T-helper 2 cell treated with Interferon-gamma antibody and Interleukin-4, amounts not matched to agents 5 μg/mL and 100 μg/mL, for 36 hours (primary cell): Measurements from ENCODE around the gene CRKL.

ENCODE experiments used
- DNase-seq: peaks from one replicate; pipeline ENCODE4 v3.0.0; 2021; ENCODE audit warnings: low spot score
- H3K27ac Mint-ChIP-seq: one replicate; pipeline ENCODE4 v1.8.0; 2021; ENCODE audit warnings: mild to moderate bottlenecking, mixed read lengths
- H3K27me3 Mint-ChIP-seq: one replicate; pipeline ENCODE4 v1.8.0; 2021; ENCODE audit warnings: low read depth, mixed read lengths
- H3K36me3 Mint-ChIP-seq: one replicate; pipeline ENCODE4 v1.8.0; 2021; ENCODE audit warnings: low read depth, mixed read lengths
- H3K4me1 Mint-ChIP-seq: one replicate; pipeline ENCODE4 v1.8.0; 2021; ENCODE audit warnings: low read depth, mixed read lengths
- H3K4me3 Mint-ChIP-seq: one replicate; pipeline ENCODE4 v1.8.0; 2022; ENCODE audit warnings: mild to moderate bottlenecking, moderate library complexity, mixed read lengths
- H3K9me3 Mint-ChIP-seq: one replicate; pipeline ENCODE4 v1.8.0; 2021; ENCODE audit warnings: mixed read lengths

Gene CRKL

DNA sequence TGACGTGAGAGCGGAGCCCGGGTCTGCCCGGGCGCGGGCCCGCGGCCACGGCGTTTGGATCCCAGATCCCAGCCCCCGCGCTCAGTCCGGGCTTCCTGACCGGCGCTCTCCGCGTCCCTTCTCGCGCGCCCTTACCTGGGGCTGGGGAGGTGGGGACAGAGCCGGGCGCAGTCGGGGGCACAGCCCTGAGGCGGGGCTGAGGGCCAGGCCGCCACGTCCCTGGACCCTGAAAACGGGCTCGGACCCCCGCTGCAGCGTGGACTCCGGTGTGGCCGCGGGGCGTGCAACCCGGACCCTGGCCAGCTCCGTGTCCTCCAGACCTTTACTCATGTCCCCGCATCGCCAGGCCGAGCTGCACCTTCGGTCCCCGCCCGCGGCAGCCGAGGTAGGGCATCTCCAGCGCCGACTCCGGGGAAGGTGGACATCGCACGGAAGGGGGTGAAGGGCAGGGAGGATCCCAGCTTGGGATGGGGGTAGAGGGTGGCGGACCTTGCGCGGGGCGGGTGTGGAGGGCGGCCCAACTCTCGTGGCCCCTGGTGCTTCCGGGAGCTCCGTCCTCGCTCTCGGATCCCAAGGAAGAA is 40.0 kb downstream of the CRKL start:
- H3K4me3 Mint-ChIP-seq: peak overlapping the region; percentile 56
- no peak for DNase-seq
- H3K27me3 Mint-ChIP-seq: peaks cover 25% of the 10 kb centered on the region
- peaks cover 9% of the 10 kb centered on the region for H3K4me1 Mint-ChIP-seq
- H3K9me3 Mint-ChIP-seq: no peaks in the 10 kb centered on the region
- H3K36me3 Mint-ChIP-seq: peaks cover 12% of the 10 kb centered on the region
- no peak overlapping the region for H3K27ac Mint-ChIP-seq

GRCh38 chr22:20957683-20958431 is 40.6 kb downstream of the CRKL start:
- no peak overlapping the region for H3K27ac Mint-ChIP-seq

GRCh38 chr22:20959578-20960461 is 42.6 kb downstream of the CRKL start:
- H3K4me1 Mint-ChIP-seq: peaks cover 11% of the 10 kb centered on the region
- H3K27me3 Mint-ChIP-seq: peaks cover 43% of the 10 kb centered on the region
- no peaks in the 10 kb centered on the region for H3K9me3 Mint-ChIP-seq
- H3K36me3 Mint-ChIP-seq: no peaks in the 10 kb centered on the region
- no peak overlapping the region for H3K27ac Mint-ChIP-seq
- H3K4me3 Mint-ChIP-seq: no peak overlapping the region
- DNase-seq: no peak

More at GRCh38 chr22:20957683-20958431, 40.6 kb downstream of the CRKL start:
- Mint-ChIP-seq H3K27me3 (peaks cover 26% of the 10 kb centered on the region), H3K4me1 (peaks cover 9% of the 10 kb centered on the region), H3K9me3 (no peaks in the 10 kb centered on the region), H3K36me3 (peaks cover 8% of the 10 kb centered on the region), H3K4me3 (peak overlapping the region; percentile 56)
- DNase-seq: no peak

DNA sequence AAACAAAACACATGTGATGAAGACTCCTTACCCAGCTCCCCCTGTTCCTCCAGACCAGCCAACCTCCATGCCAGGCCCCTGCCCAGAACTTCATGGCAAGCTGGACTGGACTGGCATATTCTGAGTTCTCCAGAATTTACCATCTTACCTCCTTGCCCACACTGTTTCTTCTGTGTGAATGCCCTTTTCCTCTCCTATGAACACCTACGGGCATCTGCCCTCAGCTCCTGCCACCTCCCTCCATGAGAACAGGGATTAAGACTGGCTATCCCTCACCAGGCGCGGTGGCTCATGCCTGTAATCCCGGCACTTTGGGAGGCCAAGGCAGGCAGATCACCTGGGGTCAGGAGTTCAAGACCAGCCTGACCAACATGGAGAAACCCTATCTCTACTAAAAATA is 43.4 kb downstream of the CRKL start:
- Mint-ChIP-seq H3K27ac (no peak overlapping the region), H3K4me1 (peaks cover 11% of the 10 kb centered on the region), H3K9me3 (no peaks in the 10 kb centered on the region), H3K36me3 (no peaks in the 10 kb centered on the region), H3K27me3 (peaks cover 43% of the 10 kb centered on the region), H3K4me3 (no peak overlapping the region)
- DNase-seq: no peak

DNA sequence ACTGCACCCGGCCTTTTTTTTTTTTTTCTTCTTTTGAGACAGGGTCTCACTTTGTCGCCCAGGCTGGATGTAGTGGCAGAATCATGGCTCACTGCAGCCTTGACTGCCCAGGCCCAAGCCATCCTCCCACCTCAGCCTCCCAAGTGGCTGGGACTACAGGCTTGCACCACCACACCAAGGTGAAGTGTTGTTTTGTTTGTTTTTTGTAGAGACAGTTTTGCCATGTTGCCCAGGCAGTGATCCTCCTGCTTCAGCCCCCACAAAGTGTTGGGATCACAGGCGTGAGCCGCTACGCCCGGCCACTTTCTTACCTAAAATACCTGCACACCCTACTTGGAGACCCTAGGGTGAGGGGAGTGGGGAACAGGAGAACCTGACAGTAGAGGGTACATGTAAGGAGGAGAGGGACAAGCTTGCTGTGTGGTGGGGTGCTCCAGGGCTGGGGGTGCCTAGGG is 45.3 kb downstream of the CRKL start:
- peaks cover 38% of the 10 kb centered on the region for H3K27me3 Mint-ChIP-seq
- no peak overlapping the region for H3K27ac Mint-ChIP-seq
- no peaks in the 10 kb centered on the region for H3K9me3 Mint-ChIP-seq
- DNase-seq: no peak
- H3K4me1 Mint-ChIP-seq: peaks cover 13% of the 10 kb centered on the region
- no peaks in the 10 kb centered on the region for H3K36me3 Mint-ChIP-seq
- no peak overlapping the region for H3K4me3 Mint-ChIP-seq

- H3K27me3 Mint-ChIP-seq: peaks cover 29% of the 10 kb centered on the region
- no peak for DNase-seq
- H3K4me1 Mint-ChIP-seq: peaks cover 8% of the 10 kb centered on the region
- H3K4me3 Mint-ChIP-seq: no peak overlapping the region
- H3K36me3 Mint-ChIP-seq: no peaks in the 10 kb centered on the region
- H3K27ac Mint-ChIP-seq: no peak overlapping the region
- no peaks in the 10 kb centered on the region for H3K9me3 Mint-ChIP-seq
Measured at GRCh38 chr22:20963201-20964052, 46.2 kb downstream of the CRKL start.

DNA sequence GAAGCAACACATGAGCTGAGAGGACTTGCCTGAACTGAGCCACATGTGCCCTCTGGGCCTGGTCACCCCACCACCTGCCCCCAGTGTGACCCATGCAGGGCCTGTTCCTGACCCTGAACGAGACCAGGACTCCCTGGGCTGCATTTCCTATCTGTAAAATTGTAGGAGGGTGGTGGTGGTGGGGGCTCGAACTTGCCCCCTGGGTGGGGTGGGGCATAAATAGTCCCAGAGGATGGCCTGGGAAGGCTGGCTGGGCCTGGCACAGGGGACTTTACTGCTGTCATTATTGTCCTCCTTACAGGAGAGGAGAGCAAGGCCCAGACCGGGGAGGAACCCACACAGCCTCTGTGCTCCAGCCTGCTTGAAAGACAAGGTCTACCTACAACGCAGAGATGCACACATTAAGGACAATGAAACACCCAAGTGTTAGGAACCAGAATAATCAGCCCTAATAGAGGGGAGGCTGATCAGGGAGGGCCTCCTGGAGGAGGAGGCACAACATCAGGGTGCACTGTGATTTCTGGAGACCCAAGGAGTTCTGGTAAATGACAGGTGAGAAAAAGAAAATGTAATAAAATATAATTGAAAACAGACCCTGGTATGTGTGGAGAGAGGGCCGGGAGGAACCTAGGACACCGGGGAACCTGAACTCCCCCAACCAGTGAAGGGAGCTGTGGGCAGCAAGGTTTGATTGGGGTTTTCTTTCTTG is 47.0 kb downstream of the CRKL start:
- no peak for DNase-seq
- peaks cover 28% of the 10 kb centered on the region for H3K27me3 Mint-ChIP-seq
- H3K9me3 Mint-ChIP-seq: no peaks in the 10 kb centered on the region
- peak overlapping the region; percentile 72 for H3K4me3 Mint-ChIP-seq
- no peak overlapping the region for H3K27ac Mint-ChIP-seq
- H3K4me1 Mint-ChIP-seq: peaks cover 8% of the 10 kb centered on the region
- H3K36me3 Mint-ChIP-seq: no peaks in the 10 kb centered on the region

DNA sequence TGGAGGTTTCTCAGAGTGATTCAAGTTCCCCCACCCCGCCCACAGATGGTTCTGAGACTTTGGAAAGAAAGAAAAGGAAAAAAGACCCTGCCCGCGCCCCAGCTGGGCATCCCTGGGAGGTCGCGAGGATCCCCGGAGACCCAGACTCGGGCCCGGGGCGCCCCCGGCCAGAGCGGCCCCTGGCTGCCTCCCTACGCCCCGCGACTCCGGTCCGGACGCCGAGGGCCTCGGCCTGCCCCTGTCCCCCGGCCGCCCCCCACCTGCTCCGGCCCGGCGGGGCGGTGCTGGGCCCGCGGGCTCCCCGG is 47.5 kb downstream of the CRKL start:
- Mint-ChIP-seq H3K36me3 (no peaks in the 10 kb centered on the region), H3K4me1 (peaks cover 8% of the 10 kb centered on the region), H3K27me3 (peaks cover 28% of the 10 kb centered on the region), H3K27ac (no peak overlapping the region), H3K4me3 (peak overlapping the region; percentile 72), H3K9me3 (no peaks in the 10 kb centered on the region)
- DNase-seq: no peak

DNA sequence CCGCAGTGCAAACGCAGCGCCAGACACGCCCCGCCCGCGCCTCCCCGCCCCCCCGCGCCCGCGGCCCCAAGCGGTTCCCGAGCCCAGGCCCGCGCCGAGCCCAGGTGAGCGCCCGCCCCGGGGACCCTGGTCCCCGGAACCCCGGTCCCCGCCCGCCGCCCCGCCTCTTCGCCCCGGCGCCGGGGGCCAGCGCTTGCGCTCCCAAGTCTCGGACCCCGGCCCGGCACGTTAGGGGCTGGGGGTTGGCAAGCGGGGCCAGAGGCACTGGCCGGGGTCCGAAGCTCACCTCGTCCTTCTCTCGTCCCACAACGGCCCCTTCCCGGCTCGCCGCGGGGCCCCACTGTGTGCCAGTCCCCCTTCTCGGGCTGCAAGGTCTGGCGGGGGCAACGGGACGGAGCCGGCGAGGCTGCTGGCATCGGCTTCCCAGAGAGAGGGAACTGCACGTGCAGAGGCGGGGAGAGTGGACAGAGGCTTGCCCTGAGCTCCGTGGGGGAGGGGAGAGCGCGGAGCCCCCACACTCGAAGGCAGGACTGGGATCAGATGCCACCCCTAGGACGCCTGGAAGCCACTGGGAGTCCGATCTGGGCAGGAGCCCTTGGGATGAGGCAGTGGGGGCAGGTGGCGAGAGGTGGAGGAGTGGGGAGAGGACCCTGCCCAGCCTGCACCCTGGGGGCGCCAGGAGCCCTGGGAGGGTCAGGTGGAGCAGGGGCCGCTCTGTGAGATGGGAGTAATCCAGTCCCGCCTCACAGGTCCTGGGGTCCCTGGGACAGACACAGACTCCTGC is 48.1 kb downstream of the CRKL start:
- no peak for DNase-seq
- Mint-ChIP-seq H3K27me3 (peaks cover 26% of the 10 kb centered on the region), H3K9me3 (no peaks in the 10 kb centered on the region), H3K36me3 (no peaks in the 10 kb centered on the region), H3K4me3 (peak overlapping the region; percentile 12), H3K4me1 (peaks cover 8% of the 10 kb centered on the region), H3K27ac (no peak overlapping the region)

- Mint-ChIP-seq H3K36me3 (no peaks in the 10 kb centered on the region), H3K9me3 (no peaks in the 10 kb centered on the region), H3K27ac (no peak overlapping the region), H3K4me3 (no peak overlapping the region), H3K27me3 (peaks cover 25% of the 10 kb centered on the region), H3K4me1 (peaks cover 8% of the 10 kb centered on the region)
- DNase-seq: no peak
Measured at GRCh38 chr22:20965888-20966855, 49.0 kb downstream of the CRKL start.

DNA sequence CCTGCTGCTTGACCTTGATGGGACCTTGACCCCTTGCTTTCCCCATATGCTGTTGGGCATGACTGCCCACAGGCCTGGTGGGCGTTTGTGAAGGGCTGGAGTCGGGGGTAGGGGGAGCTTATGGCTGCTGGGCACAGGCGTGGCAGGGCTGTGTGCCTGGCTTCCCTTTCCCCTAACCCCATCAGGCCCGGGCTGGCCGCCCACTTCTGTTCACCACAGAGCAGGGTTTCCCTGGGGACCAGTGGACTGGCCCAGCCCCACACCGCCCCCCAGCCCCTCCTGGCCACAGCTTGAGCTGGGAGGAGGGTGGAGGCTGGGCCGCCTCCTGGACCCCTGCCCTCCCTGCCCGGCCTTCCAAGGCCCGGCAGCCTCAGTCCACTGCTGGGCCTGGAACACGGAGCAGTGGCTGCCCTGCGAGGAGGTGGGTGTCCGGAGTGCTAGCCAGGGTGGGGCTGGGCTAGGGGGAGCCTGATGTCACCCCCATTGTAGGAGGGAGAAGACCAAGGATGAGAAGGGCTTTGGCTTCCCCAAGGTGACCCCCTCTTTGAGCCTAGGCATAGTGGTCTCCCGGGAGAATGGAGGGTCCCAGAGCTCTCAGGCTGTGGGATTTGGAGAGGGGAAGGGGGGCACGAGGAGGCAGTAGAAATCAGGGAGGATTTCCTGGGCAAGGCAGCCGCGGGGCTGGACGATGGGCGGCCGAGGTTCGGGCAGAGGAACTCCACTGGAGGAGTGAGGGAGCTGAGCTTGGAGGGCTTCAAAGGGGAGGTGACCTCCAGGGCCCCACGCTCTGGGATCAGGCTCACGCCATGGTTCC is 49.9 kb downstream of the CRKL start, which contains the start of gene AIFM3:
AIFM3 (plus strand) TSS at position 373 of the 814 bp plus-strand sequence. CDS start 690 bp downstream, outside the sequence.
- H3K4me1 Mint-ChIP-seq: peaks cover 6% of the 10 kb centered on the region
- no peak within 1 kb of the TSS for H3K4me3 Mint-ChIP-seq
- H3K27me3 Mint-ChIP-seq: peaks cover 22% of the 10 kb centered on the region
- no peaks in the 10 kb centered on the region for H3K36me3 Mint-ChIP-seq
- no peak within 1 kb of the TSS for H3K27ac Mint-ChIP-seq
- no peaks in the 10 kb centered on the region for H3K9me3 Mint-ChIP-seq
- no peak for DNase-seq
